ENCODE measurements around the gene TMEM229B.

TMEM229B gene

GRCh38 chr14:67510121-67510520, 21.6 kb upstream of the TMEM229B start:
- no peak overlapping the region for H3K4me3 ChIP-seq
- no peak for DNase-seq (ENCODE audit: low spot score in 2 of 2)
- no peaks in the 10 kb centered on the region; the same call in 1 of the 2 replicates for H3K9me3 ChIP-seq
- in situ Hi-C loops (cut with MboI; ENCODE audit: low sequenced_read_pairs) = no loop called here
- H3K27me3 ChIP-seq (ENCODE audit: low read depth) = no peaks in the 10 kb centered on the region
- H3K4me1 ChIP-seq = no peaks in the 10 kb centered on the region
- H3K36me3 ChIP-seq (replicated peaks) = no peaks in the 10 kb centered on the region

DNA sequence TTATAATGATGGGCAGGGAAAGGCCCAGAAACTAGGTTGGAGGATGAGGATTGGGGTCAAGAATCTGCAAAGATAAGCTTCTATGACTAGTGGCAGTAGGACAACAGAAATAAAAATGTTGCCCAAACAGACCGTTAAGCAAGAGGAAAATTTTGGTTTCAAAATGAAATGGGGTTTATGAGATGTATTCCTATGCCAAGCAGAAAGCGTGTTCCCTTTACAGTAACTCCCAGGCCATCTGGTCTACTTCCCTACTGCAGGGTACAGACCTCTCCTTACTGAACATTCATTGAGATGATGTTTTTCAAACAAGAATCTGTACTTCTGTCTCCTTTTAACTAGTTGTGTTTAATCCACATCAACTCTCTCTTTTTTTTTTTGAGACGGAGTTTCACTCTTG, 20.4 kb upstream of the TMEM229B start:
- no peak for DNase-seq (ENCODE audit: low spot score in 2 of 2)
- Histone ChIP-seq H3K4me3 (no peak overlapping the region), H3K4me1 (no peaks in the 10 kb centered on the region), H3K27me3 (ENCODE audit: low read depth) (no peaks in the 10 kb centered on the region), H3K9me3 (no peaks in the 10 kb centered on the region; the same call in 1 of the 2 replicates), H3K36me3 (replicated peaks) (no peaks in the 10 kb centered on the region)
- in situ Hi-C loops (cut with MboI; ENCODE audit: low sequenced_read_pairs) = no loop called here

GRCh38 chr14:67505254-67505653, 16.7 kb upstream of the TMEM229B start:
- no peak for DNase-seq (ENCODE audit: low spot score in 2 of 2)
- H3K9me3 ChIP-seq = no peaks in the 10 kb centered on the region; the same call in 1 of the 2 replicates
- no peaks in the 10 kb centered on the region for H3K27me3 ChIP-seq (ENCODE audit: low read depth)
- H3K4me3 ChIP-seq = no peak overlapping the region
- in situ Hi-C loops (cut with MboI; ENCODE audit: low sequenced_read_pairs) = no loop called here
- no peaks in the 10 kb centered on the region for H3K4me1 ChIP-seq
- H3K36me3 ChIP-seq (replicated peaks) = no peaks in the 10 kb centered on the region

DNA sequence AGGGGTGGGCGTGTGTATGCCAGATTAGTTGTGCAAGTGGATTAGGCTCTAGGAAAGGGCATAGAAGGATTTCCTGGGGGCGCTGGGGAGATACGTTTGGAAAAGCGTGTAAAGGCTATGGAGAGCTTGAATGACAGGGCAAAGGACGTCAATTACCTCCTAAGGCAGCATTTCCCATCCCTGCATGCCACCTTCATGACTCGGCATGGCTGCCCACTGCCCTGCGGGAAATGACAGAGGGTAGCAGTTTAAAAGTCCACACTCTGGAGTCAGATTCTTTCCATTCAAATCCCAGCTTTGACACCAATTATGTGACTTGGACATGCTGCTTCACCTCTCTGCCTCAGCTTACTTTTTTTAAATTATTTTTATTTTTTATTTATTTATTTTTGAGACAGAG, 14.8 kb upstream of the TMEM229B start:
- in situ Hi-C loops (cut with MboI; ENCODE audit: low sequenced_read_pairs) = no loop called here
- Histone ChIP-seq H3K9me3 (no peaks in the 10 kb centered on the region), H3K4me1 (no peaks in the 10 kb centered on the region), H3K4me3 (no peak overlapping the region), H3K36me3 (replicated peaks) (no peaks in the 10 kb centered on the region), H3K27me3 (ENCODE audit: low read depth) (no peaks in the 10 kb centered on the region)
- no peak for DNase-seq (ENCODE audit: low spot score in 2 of 2)

DNA sequence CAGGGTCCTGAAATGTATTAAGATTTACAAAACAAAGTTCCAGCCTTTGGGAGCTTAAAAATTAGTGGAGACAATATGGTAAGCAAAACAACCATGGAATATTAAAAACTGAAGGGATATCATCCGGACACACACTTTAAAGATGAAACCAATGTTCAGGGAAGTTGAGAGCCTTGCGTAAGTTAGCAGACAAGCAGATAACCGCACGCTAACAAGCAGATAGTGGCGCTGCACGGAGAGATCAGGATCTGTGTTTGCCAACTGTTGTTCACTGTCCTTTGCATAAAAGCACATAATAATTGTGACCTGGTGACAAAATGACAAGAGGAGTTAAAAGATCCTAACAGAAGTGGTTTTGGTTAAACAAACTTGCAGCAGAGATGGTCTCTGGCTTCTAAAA, 14.3 kb upstream of the TMEM229B start:
- DNase-seq (ENCODE audit: low spot score in 2 of 2) = no peak
- Histone ChIP-seq H3K36me3 (replicated peaks) (no peaks in the 10 kb centered on the region), H3K4me1 (no peaks in the 10 kb centered on the region), H3K4me3 (no peak overlapping the region), H3K9me3 (no peaks in the 10 kb centered on the region), H3K27me3 (ENCODE audit: low read depth) (no peaks in the 10 kb centered on the region)
- in situ Hi-C loops (cut with MboI; ENCODE audit: low sequenced_read_pairs) = no loop called here

DNA sequence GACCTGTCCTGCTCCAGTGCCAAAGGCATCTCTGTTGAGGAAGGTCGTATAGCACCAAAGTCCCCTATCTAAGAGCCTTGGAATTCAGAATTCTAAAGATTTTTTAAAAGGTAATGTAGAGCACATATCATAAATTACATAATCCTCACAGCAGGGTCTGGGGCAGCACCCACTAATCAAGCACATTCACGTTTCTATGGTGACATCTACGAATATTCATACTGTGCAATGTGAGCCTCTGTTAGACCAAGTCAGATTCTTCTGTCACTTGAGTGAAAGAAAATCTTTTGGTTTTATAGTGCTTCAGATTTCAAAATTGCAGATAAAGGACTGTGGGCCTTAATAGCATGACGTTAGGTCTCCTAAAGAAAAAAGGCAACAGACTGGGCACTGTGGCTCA, 13.1 kb upstream of the TMEM229B start:
- Histone ChIP-seq H3K4me1 (no peaks in the 10 kb centered on the region), H3K4me3 (no peak overlapping the region), H3K36me3 (replicated peaks) (no peaks in the 10 kb centered on the region), H3K9me3 (no peaks in the 10 kb centered on the region), H3K27me3 (ENCODE audit: low read depth) (no peaks in the 10 kb centered on the region)
- in situ Hi-C loops (cut with MboI; ENCODE audit: low sequenced_read_pairs) = no loop called here
- DNase-seq (ENCODE audit: low spot score in 2 of 2) = no peak

DNA sequence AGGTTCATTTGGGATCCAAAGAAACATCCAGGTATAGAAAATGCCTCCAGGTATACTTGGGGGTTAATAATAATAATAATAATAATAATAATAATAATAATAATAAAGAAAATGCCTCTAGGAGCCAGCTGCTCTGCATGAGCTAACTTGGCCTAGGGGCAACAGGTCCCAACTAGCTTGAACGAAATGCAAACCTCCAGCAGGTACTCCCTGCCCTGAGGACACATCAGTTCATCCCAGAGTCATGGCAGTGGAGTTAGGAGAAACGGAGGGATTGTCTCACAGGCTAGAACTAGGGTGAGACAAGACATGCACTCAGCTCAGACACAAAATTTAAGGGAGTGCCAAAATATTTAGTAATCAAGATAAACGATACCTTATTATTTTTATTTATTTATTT, 12.5 kb upstream of the TMEM229B start:
- Histone ChIP-seq H3K27me3 (ENCODE audit: low read depth) (no peaks in the 10 kb centered on the region), H3K9me3 (no peaks in the 10 kb centered on the region), H3K4me3 (no peak overlapping the region), H3K36me3 (replicated peaks) (no peaks in the 10 kb centered on the region), H3K4me1 (no peaks in the 10 kb centered on the region)
- no peak for DNase-seq (ENCODE audit: low spot score in 2 of 2)
- in situ Hi-C loops (cut with MboI; ENCODE audit: low sequenced_read_pairs) = no loop called here

- H3K9me3 ChIP-seq = peaks cover 6% of the 10 kb centered on the region; the same call in 1 of the 2 replicates
- no peak overlapping the region for H3K4me3 ChIP-seq
- no peak for DNase-seq (ENCODE audit: low spot score in 2 of 2)
- no peaks in the 10 kb centered on the region for H3K36me3 ChIP-seq (replicated peaks)
- H3K27me3 ChIP-seq (ENCODE audit: low read depth) = no peaks in the 10 kb centered on the region
- in situ Hi-C loops (cut with MboI; ENCODE audit: low sequenced_read_pairs) = no loop called here
- no peaks in the 10 kb centered on the region for H3K4me1 ChIP-seq
Observed at GRCh38 chr14:67497716-67498115, 9.2 kb upstream of the TMEM229B start.

- in situ Hi-C loops (cut with MboI; ENCODE audit: low sequenced_read_pairs) = no loop called here
- no peak overlapping the region for H3K4me3 ChIP-seq
- no peaks in the 10 kb centered on the region for H3K27me3 ChIP-seq (ENCODE audit: low read depth)
- no peaks in the 10 kb centered on the region for H3K4me1 ChIP-seq
- DNase-seq (ENCODE audit: low spot score in 2 of 2) = no peak
- H3K36me3 ChIP-seq (replicated peaks) = no peaks in the 10 kb centered on the region
- peaks cover 6% of the 10 kb centered on the region; the same call in 1 of the 2 replicates for H3K9me3 ChIP-seq
Observed at GRCh38 chr14:67497216-67497615, 8.7 kb upstream of the TMEM229B start.

DNA sequence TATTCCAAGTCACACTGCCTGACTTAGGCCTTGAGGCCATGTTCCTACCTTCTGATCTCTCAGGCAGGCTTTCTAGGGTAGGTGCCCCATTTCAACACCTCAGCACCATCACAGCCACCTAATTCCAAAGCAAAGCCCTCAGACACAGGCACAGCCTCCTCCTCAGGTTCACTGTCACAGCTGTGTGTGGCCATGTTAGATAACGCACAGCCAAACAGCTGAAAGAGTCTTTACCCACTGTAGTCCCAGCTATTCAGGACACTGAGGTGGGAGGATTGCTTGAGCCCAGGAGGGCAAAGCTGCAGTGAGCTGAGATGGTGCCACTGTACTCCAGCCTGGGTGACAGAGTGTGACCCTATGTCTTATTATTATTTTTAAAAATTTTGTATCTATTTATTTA, 7.3 kb upstream of the TMEM229B start:
- peaks cover 6% of the 10 kb centered on the region; the same call in 1 of the 2 replicates for H3K9me3 ChIP-seq
- no peaks in the 10 kb centered on the region for H3K4me1 ChIP-seq
- no peak for DNase-seq (ENCODE audit: low spot score in 2 of 2)
- in situ Hi-C loops (cut with MboI; ENCODE audit: low sequenced_read_pairs) = no loop called here
- H3K4me3 ChIP-seq = no peak overlapping the region
- H3K36me3 ChIP-seq (replicated peaks) = no peaks in the 10 kb centered on the region
- no peaks in the 10 kb centered on the region for H3K27me3 ChIP-seq (ENCODE audit: low read depth)

DNA sequence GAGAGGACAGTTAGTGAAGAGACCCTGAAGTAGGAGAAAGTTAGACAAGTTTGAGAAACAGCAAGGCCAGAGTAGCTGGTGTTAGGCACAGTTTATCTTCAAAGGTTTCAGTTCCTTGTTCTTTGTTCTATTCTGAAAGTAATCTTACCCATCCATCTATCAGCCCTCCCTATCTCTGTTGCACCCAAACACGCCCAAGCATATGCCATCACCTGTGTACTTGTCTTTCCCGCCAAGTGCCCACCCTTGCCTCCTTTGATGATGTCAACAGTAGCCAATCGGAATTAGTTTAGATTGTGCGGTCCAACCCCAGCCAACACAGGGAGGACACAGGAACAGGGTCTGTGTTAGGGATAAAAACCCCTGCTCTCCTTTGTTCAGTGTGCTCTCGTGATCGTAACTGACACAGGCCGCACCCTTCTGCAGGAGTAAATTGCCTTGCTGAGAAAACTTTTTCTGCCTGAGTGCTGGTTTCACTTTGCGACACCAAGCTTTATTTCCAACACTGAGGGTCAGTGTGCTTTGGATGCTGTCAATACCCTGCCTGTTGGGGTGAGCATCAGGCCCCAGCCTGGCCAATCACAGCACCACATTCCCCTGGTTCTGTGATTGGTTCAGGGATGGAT, 4.7 kb upstream of the TMEM229B start:
- Histone ChIP-seq H3K4me1 (no peaks in the 10 kb centered on the region), H3K9me3 (peaks cover 6% of the 10 kb centered on the region; the same call in 1 of the 2 replicates), H3K36me3 (replicated peaks) (no peaks in the 10 kb centered on the region), H3K4me3 (no peak overlapping the region), H3K27me3 (ENCODE audit: low read depth) (no peaks in the 10 kb centered on the region)
- in situ Hi-C loops (cut with MboI; ENCODE audit: low sequenced_read_pairs) = no loop called here
- no peak for DNase-seq (ENCODE audit: low spot score in 2 of 2)

- no peaks in the 10 kb centered on the region for H3K36me3 ChIP-seq (replicated peaks)
- H3K9me3 ChIP-seq = peaks cover 6% of the 10 kb centered on the region; the same call in 1 of the 2 replicates
- in situ Hi-C loops (cut with MboI; ENCODE audit: low sequenced_read_pairs) = no loop called here
- no peaks in the 10 kb centered on the region for H3K27me3 ChIP-seq (ENCODE audit: low read depth)
- DNase-seq (ENCODE audit: low spot score in 2 of 2) = no peak
- no peak overlapping the region for H3K4me3 ChIP-seq
- no peaks in the 10 kb centered on the region for H3K4me1 ChIP-seq
Observed at GRCh38 chr14:67492538-67492937, 4.0 kb upstream of the TMEM229B start.

- H3K4me1 ChIP-seq = no peaks in the 10 kb centered on the region
- no peak overlapping the region for H3K4me3 ChIP-seq
- in situ Hi-C loops (cut with MboI; ENCODE audit: low sequenced_read_pairs) = no loop called here
- no peaks in the 10 kb centered on the region for H3K27me3 ChIP-seq (ENCODE audit: low read depth)
- H3K9me3 ChIP-seq = peaks cover 6% of the 10 kb centered on the region; the same call in 1 of the 2 replicates
- no peak for DNase-seq (ENCODE audit: low spot score in 2 of 2)
- no peaks in the 10 kb centered on the region for H3K36me3 ChIP-seq (replicated peaks)
Observed at GRCh38 chr14:67491741-67492507, 3.4 kb upstream of the TMEM229B start.

DNA sequence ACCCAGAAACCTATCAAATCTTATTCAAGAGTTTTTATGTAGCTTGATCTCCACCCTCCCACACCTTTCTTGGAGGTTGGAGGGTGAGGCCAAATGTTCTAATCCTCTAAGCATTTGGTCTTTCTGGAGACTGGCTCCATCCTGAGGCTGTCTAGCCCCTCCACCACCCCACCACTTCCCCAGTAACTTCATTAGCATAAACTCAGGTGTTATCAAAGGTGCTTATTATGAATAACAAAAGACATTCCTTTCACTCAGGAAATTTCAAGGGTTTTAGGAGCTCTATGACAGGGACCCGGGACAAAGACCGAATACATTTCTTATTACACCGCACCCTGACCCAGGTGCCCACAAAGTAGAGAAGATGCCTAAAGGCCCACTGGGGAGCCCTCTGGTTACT, 2.8 kb upstream of the TMEM229B start:
- no peak for DNase-seq (ENCODE audit: low spot score in 2 of 2)
- no peaks in the 10 kb centered on the region for H3K27me3 ChIP-seq (ENCODE audit: low read depth)
- peaks cover 6% of the 10 kb centered on the region; the same call in 1 of the 2 replicates for H3K9me3 ChIP-seq
- no peaks in the 10 kb centered on the region for H3K36me3 ChIP-seq (replicated peaks)
- no peaks in the 10 kb centered on the region for H3K4me1 ChIP-seq
- no peak overlapping the region for H3K4me3 ChIP-seq
- in situ Hi-C loops (cut with MboI; ENCODE audit: low sequenced_read_pairs) = no loop called here
